Measurements from ENCODE around the gene FBXW12.

Gene FBXW12

GRCh38 chr3:48430708-48431101 is 58.7 kb downstream of the FBXW12 start:
- no peak for TF ChIP-seq FOXK2 (IDR thresholded peaks at IDR 0.05)
- TF ChIP-seq SUZ12 (IDR thresholded peaks at IDR 0.05), result no peak
- TF ChIP-seq L3MBTL2 (conservative IDR thresholded peaks at IDR 0.05), result no peak
- no peak for TF ChIP-seq HDGF (IDR thresholded peaks at IDR 0.05; ENCODE audit: borderline replicate concordance)
- TF ChIP-seq NFRKB (IDR thresholded peaks at IDR 0.05), result no peak
- no peak for TF ChIP-seq SP1 (IDR thresholded peaks at IDR 0.05)
- no peak for TF ChIP-seq TARDBP (IDR thresholded peaks at IDR 0.05)
- no peak for TF ChIP-seq ELF4 (IDR thresholded peaks at IDR 0.05)
- no peak for TF ChIP-seq FOXM1 (IDR thresholded peaks at IDR 0.05; ENCODE audit: borderline replicate concordance)
- POLR2A ChIA-PET, result interaction anchor here (1.0 to 2.6 kb wide), 3 partner anchors 9 to 30 kb away, joined by 3 to 14 read pairs (median 3); partner anchors contain the start of genes CCDC51 and TMA7
- DNase-seq (ENCODE audit: extremely low spot score), result no peak
- CTCF ChIA-PET, result interaction anchor here (0.5 kb wide), 1 partner anchor 106 kb away, joined by 3 read pairs; no protein-coding TSS in a partner anchor

DNA sequence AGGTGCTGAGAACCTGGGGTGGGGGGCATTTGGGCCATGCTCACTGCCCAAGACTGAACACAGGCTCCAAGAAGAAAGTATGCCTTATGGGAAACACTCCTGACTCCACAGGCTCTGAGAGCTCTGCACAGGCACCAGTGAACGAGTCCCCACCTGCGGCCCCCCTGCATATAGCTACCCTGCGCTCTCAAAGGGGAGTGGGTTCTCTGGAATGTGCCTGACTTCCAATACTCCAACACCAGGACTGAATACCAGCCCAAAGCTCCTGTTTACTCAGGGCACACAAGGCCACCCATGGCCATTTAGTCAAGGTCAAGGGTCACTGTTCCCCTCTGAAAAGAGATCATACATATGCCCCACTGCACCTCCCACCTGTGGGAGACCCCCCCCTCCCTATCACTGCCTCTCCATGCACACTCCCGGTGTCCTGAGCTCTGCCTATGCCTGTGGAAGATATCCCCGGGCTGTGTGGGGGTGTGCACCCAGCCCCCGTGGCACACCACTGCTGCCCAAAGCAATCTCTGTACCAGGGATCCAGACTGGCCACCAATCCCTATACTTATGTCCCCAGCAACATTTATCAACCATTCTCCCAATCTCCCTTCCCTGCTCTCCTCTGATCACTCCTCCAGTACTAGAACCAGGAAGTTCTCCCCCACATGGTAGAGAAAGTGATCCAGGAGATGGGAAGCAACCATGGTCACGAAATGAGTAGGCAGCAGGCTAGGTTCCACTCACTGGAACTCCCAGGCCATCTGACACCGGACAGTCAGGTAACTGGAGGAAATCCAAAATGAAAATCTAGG is 59.4 kb downstream of the FBXW12 start:
- DNase-seq (ENCODE audit: extremely low spot score), result no peak
- TF ChIP-seq ZNF384 (IDR thresholded peaks at IDR 0.05), result no peak
- no peak for TF ChIP-seq BHLHE40 (IDR thresholded peaks at IDR 0.05; ENCODE audit: borderline replicate concordance)
- TF ChIP-seq L3MBTL2 (conservative IDR thresholded peaks at IDR 0.05), result no peak
- no peak for TF ChIP-seq ELF4 (IDR thresholded peaks at IDR 0.05)
- TF ChIP-seq FOXK2 (IDR thresholded peaks at IDR 0.05), result no peak
- TF ChIP-seq SP1 (IDR thresholded peaks at IDR 0.05), result no peak
- TF ChIP-seq FOXA1 (IDR thresholded peaks at IDR 0.05), result no peak
- TF ChIP-seq ARNT (IDR thresholded peaks at IDR 0.05), result no peak
- TF ChIP-seq PKNOX1 (IDR thresholded peaks at IDR 0.05), result no peak
- no peak for TF ChIP-seq SUZ12 (IDR thresholded peaks at IDR 0.05)
- no peak for TF ChIP-seq LEF1 (IDR thresholded peaks at IDR 0.05; ENCODE audit: borderline replicate concordance)
- TF ChIP-seq FOXM1 (IDR thresholded peaks at IDR 0.05; ENCODE audit: borderline replicate concordance), result no peak
- ChIA-PET CTCF (interaction anchor here (1.8 to 6.3 kb wide), 2 partner anchors 23 to 30 kb away, joined by 9 to 213 read pairs; no protein-coding TSS in a partner anchor), POLR2A (interaction anchor here (1.0 to 2.6 kb wide), 4 partner anchors 8 to 42 kb away, joined by 3 to 14 read pairs (median 3); partner anchors contain the start of genes CCDC51 and TMA7)

DNA sequence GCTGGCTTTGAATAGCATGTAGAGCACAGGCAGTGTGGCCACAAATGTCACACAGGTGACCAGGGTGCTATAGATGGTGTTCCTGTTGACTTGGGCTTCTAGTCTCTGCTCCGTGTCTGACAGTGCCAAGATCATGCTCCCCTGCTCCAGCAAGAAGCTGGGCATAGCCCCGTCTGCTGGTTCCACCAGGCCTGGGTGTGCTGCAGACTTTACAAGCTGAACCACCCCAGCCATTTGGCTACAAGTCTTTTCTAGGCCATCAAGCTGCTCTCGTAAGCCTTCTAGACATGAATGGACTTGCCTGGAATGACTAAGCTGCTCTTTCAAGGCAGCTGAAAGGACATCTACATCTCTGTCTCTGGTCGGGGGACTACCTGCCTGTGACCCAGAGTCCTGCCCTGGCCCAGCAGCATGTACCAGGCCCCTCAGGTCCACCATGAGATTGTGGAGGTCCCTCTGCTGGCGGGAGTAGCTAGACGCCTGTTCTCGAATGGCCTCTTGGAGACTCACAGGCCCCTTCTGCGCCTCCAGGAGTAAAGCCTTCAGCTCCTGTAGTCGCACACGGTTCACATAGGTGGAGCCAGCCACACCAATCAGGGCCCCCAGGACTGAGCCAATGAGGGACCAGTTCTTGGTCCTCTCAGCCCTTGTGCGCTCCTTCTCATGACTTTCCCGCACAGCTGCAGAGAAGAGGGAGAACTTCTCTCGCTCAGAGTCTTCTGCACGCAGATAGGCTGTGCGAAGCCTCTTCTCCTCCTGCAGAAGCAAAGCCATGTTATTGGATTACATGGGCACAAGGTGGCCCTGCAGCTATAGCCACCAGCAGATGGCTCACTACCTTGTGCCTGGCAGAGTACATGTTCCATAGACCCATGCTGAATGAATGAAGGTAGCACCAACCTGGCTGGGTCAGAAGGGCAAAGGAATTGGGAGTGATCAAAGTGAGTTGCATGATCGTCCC is 60.7 kb downstream of the FBXW12 start:
- ChIA-PET POLR2A (interaction anchor here (0.8 to 1.5 kb wide), 5 partner anchors 8 to 192 kb away, joined by 3 to 5 read pairs (median 3); partner anchors contain the start of genes ATRIP and ZNF589), CTCF (interaction anchor here (0.6 to 6.3 kb wide), 4 partner anchors 14 to 269 kb away, joined by 3 to 213 read pairs (median 6); partner anchors contain the start of gene ATRIP)
- TF ChIP-seq BHLHE40 (IDR thresholded peaks at IDR 0.05; ENCODE audit: borderline replicate concordance), result no peak
- no peak for TF ChIP-seq SP1 (IDR thresholded peaks at IDR 0.05)
- no peak for TF ChIP-seq FOXA1 (IDR thresholded peaks at IDR 0.05)
- no peak for TF ChIP-seq TARDBP (IDR thresholded peaks at IDR 0.05)
- TF ChIP-seq FOXK2 (IDR thresholded peaks at IDR 0.05), result no peak
- TF ChIP-seq FOXM1 (IDR thresholded peaks at IDR 0.05; ENCODE audit: borderline replicate concordance), result no peak
- TF ChIP-seq HDGF (IDR thresholded peaks at IDR 0.05; ENCODE audit: borderline replicate concordance), result no peak
- TF ChIP-seq L3MBTL2 (conservative IDR thresholded peaks at IDR 0.05), result no peak
- no peak for TF ChIP-seq LEF1 (IDR thresholded peaks at IDR 0.05; ENCODE audit: borderline replicate concordance)
- no peak for TF ChIP-seq ARNT (IDR thresholded peaks at IDR 0.05)
- no peak for TF ChIP-seq ZNF384 (IDR thresholded peaks at IDR 0.05)
- TF ChIP-seq NFRKB (IDR thresholded peaks at IDR 0.05), result no peak
- no peak for TF ChIP-seq ELF4 (IDR thresholded peaks at IDR 0.05)
- TF ChIP-seq CTBP1 (IDR thresholded peaks at IDR 0.05; ENCODE audit: borderline replicate concordance), result no peak
- DNase-seq (ENCODE audit: extremely low spot score), result no peak

- DNase-seq (ENCODE audit: extremely low spot score), result no peak
- no peak for TF ChIP-seq FOXM1 (IDR thresholded peaks at IDR 0.05; ENCODE audit: borderline replicate concordance)
- TF ChIP-seq FOXK2 (IDR thresholded peaks at IDR 0.05), result no peak
- no peak for TF ChIP-seq SUZ12 (IDR thresholded peaks at IDR 0.05)
- TF ChIP-seq FOXA1 (IDR thresholded peaks at IDR 0.05), result no peak
- no peak for TF ChIP-seq CTBP1 (IDR thresholded peaks at IDR 0.05; ENCODE audit: borderline replicate concordance)
- TF ChIP-seq TARDBP (IDR thresholded peaks at IDR 0.05), result no peak
- no peak for TF ChIP-seq ELF4 (IDR thresholded peaks at IDR 0.05)
- TF ChIP-seq SP1 (IDR thresholded peaks at IDR 0.05), result no peak
- no peak for TF ChIP-seq L3MBTL2 (conservative IDR thresholded peaks at IDR 0.05)
- ChIA-PET CTCF (interaction anchor here (6.3 kb wide), 1 partner anchor 32 kb away, joined by 213 read pairs; no protein-coding TSS in a partner anchor), POLR2A (interaction anchor here (0.8 to 1.5 kb wide), 2 partner anchors 13 to 33 kb away, joined by 5 read pairs; partner anchors contain the start of gene ATRIP)
Observed at GRCh38 chr3:48433472-48434118, 61.6 kb downstream of the FBXW12 start.

DNA sequence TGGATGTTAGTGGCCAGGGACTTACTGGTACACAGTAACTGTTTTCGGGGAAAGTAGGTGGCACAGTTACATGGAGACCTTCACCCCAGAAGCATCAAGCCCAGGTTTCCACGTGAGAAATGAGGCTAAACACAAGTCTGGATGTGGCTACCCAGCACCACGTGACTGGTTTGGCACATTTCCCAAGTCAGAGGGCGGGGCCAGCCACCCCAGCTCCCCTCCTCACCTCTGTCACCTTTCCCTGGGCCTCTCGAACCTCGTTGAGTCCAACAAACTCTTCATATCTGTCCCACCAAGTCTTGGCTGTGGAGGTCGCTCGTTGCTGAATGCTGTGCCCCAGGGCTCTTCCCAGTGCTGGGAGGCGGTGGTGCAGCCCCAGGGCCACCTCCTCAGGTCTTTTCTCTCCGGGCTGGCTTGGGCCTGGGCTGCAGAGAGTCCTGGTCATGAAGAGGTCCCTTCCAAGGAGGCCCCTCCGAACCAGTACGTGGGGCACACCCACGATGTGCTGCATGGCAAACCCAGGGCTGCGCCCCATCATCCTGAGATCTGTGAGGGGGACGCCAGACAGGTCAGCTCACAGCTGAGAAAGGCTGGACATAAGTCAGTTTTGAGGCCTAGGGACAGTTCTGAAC is 62.7 kb downstream of the FBXW12 start:
- no peak for TF ChIP-seq FOXM1 (IDR thresholded peaks at IDR 0.05; ENCODE audit: borderline replicate concordance)
- no peak for TF ChIP-seq LEF1 (IDR thresholded peaks at IDR 0.05; ENCODE audit: borderline replicate concordance)
- TF ChIP-seq ARNT (IDR thresholded peaks at IDR 0.05), result no peak
- no peak for TF ChIP-seq CTBP1 (IDR thresholded peaks at IDR 0.05; ENCODE audit: borderline replicate concordance)
- ChIA-PET POLR2A (interaction anchor here (0.8 to 1.0 kb wide), 2 partner anchors 12 to 34 kb away, joined by 3 to 5 read pairs; partner anchors contain the start of gene ATRIP), CTCF (interaction anchor here (1.7 to 6.3 kb wide), 3 partner anchors 33 to 194 kb away, joined by 10 to 213 read pairs (median 14); partner anchors contain the start of genes SHISA5 and ZNF589)
- no peak for DNase-seq (ENCODE audit: extremely low spot score)

Data from HEK293T (cell line).